ENCODE measurements around the gene ETV6.

ETV6 gene

DNA sequence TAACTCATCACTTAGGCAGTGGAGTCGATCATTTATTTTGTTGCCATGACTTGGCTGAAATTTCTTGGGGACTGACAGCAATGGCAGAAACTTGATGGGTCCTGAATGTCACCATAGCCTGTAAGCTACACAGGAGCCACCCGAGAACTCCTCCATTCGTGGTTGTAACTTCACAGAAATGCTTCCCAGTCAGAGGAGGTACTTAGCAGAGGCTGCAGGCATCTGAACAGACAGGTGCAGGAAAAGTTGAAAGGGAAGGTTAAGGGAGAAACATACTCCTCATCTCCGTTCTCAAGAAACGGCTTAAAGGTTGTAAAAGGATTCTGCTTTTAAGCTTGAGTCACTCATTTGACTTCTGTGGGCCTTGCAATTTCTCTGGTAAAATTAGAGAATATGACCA is 47.7 kb downstream of the ETV6 start:
- DNase-seq, result no peak

DNA sequence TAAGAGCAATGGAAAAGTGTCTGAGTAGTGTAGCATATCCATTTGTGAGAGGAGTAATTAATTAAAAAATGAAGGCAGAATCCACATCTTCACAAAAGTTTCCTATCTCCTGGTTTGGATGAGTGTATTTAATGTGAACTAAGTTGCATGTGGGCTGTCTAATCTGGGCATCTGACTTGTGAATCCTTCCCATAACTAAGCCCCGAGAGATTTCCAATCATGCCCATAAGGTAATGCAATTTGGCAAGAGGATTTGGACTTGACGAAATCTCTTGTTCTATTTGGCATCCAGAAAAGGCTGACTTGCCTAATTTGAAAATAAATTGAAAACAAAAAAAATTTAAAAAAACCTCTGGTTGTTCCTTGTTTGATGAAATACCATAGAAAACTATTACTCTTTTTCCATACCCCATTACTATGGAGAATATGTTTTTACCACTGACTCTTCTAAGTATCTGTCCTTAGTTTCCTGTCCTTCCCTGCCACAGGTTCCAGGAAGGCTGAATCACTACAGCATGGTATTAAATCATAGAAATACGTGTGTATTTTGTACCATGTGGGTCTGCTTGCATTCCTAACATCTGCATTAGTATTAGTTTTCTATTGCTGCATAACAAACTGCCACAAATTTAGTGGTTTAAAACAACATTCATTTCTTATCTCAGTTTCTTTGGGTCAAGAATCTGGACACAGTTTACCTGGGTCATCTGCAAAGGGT is 48.4 kb downstream of the ETV6 start:
- DNase-seq, result no peak

DNA sequence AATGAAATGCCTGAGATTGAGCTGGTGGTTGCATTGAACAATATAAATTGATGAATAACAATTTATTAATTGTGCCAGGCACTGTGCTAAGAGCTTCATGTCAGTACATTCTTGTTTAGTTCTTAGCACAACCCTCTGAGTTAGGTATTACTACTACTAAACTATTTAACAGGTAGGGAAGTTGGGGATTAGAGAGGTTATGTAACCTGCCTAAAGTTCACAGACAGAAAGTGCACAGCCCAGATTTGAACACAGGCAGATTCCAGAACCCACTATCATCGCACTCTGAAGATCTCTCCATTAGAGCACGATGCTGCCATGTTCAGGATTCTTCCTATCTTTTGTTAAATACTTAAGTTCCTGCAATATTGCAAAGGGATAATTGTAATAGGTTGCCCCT is 49.3 kb downstream of the ETV6 start:
- no peak for DNase-seq

DNA sequence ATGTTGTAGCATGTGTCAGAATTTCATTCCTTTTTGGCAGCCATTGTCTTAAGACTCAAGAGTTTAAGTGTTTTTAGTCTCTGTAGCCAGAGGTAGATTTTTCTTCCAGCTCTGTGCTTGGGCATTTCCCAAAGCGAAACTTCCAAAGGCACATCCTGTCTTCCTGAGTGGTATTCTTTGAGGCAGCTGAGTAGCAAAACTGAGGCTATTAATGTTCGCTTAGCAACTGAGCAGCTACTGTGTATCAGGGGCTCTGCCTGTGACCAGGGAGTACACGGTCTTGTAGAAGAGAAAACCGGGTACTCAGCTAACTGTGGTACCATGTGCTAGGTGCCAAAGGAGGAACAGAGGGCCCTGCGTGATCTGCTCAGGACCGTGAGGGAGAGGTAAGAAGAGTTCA is 52.0 kb downstream of the ETV6 start:
- no peak for DNase-seq

DNA sequence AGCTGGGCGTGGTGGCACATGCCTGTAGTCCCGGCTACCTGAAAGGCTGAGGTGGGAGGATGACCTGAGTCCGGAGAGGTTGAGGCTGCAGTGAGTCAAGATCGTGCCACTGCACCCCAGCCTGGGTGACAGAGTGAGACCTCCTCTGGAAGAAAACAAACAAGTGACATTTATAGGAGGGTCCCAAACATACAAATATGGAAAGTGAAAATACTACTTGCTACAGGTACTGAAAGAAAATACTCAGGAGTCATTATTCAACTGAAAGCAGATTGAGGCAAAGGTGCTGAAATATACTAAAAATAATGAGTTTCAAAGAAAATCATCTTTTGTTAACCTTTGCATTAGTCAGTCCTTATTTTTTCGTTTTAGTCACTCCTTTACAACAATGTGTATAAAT is 53.5 kb downstream of the ETV6 start:
- no peak for DNase-seq

DNA sequence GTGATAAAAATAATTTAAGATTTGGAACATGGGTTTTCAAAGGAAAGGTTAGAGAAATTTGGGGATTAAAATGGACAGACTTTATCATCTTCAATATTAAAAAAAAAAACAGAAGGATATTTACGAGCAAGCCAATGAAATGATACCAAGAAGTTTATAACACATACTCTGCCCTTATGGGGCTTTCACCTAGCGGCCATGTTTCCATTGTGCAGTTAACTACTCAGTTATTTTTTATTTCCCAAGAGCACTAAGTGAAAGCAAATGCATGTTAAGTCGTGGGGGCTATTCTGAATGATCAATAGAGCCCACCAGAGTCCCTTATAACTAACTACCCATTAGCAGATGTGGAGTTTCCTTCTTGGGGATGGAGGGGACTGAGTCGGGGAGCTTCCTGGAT is 53.9 kb downstream of the ETV6 start:
- DNase-seq, result no peak

DNA sequence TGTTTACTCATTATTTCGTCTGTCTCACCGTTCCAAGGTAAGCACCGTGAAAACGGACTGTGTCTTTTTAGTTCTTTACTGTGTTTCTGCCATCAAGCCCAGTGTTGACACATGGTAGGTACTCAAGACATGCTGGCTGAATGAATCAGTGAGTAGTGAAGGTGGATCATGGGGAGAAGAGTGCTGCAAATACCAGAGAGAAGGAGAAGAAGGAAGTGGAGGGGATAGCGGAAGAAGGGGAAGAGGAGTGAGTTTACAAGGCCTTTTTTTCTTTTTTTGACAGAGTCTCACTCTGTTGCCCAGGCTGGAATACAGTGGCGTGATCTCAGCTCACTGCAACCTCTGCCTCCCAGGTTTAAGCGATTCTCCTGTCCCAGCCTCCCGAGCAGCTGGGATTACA is 54.6 kb downstream of the ETV6 start:
- DNase-seq, result no peak

DNA sequence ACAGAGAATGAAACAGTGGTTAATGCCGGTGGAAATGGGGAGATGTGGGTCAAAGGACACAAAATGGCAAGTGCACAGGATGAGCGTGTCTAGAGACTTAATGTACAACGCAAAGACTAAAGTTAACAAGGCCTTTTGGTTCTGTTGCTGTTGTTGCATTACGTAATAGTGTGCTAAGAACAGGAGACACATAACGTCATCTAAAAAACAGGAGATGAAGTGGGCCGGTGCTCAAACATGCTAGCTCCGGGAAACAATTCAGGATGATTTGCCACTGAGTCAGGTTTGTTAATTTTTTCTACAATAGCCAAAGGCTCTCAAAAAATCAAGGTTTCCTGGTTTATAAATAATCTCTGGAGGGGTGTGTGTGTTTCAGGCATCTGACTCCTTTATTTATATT is 55.5 kb downstream of the ETV6 start:
- DNase-seq, result peak; percentile 40 to 62

DNA sequence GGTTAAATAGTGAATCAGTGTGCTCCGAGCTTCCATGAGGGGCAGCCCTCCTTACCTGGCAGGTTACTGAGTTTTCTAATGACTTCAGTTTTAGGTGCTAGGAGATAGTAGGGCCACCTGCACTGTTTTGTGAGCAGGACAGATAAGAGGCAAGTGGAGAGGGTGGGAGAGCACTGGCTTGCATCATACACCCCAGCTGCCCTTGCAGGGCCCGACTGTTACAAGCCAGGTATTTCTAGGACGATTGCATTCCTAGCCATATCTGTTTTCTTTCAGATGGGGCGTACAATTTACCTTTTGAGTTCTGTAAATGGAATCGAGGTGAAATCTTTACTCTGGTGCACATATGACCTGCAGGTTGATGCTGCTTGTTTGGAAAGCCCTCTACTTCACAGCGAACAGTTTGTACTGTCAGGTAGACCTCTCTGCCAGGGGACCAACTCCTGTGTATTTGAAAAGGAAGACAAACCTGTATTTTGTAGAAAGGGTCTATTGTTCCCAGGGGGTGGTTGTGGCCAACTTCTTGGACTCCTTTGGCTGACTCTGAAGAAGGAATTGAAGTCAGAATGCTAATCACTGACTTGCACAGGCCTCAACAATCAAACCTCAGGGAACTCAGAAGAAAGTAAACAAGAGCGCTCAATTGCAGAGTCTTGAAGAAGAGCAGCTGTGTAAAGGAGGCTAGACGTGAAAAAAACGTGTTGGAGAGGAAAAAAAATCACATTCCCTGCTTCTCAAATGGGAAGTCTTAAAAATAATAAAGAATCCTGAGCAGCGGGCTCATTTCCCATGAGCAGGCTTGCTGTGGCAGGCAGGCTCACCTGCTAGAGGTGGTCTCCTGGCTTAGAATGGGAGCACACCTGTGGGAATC is 57.3 kb downstream of the ETV6 start:
- DNase-seq, result no peak

DNA sequence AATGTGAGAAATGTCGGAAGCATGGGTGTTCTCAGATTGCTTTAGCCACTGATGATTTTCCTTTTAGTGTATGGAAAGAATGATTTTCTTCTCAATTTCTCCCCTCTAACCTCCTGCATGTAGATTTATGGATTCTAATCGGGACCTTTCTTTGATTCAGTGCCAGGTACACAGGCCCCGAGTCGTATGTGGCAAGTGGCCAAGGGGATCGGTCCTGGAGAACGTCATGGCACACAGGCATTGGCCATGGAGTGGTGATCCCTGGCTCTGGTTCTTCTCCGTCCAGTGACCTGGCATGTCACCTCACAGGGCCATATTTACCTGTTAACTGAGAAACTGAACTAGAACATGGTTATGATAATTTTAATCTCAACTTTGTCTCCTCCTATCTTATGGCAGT is 58.1 kb downstream of the ETV6 start:
- DNase-seq, result no peak

DNA sequence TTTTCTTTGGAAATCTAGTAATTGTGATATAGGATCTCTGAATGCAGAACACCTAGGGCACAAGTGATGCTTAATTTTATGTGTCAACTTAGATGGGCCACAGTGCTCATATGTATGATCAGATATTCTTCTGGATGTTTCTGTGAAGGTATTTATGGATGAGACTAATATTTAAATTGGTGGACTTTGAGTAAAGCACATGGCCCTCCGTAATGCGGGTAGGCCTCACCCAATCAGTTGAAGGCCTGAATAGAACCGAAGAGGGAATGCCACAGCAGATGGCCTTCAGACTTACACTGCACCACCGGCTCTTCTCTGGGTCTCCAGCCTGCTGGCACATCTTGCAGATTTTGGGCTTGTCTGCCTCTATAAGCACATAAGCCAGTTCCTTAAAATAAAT is 60.0 kb downstream of the ETV6 start:
- no peak for DNase-seq

DNA sequence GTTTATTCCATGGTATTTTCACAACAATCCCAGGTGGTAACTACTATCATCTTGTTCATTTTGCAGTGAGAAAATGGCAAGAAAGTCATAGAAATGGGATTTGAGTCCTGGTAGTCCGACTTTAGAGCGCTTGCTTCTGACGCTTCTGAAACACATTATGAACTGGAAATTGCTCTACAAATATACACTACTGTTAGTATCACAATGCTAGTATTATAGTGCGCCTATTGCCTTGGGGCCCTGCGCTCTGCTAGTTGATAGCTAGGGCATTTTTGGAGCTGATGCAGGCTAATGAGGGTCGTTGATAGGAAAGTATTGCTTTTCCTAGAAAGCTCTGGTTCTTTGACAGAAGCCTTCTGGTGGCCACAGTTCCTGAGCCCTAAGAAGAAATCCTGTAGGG is 61.0 kb downstream of the ETV6 start:
- no peak for DNase-seq

DNA sequence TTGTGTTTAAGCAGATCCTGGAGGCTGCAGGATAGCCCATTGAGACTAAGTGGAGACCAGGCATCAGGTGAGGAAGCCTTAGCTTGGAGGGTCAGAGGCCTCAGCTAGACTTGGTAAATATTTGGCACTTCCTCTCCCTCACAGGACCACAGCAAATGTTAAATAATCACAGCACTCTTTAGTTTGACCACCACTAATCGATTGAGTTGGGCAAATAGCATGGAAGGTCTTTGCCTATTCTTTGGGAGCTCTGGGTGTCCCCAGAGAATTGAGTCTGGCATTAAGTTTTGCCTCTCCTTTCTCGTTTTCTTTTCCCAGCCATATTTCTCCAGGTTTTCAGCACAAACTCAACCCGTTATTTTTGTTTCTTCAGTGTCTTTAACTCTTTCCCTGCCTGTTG is 61.4 kb downstream of the ETV6 start:
- no peak for DNase-seq

DNA sequence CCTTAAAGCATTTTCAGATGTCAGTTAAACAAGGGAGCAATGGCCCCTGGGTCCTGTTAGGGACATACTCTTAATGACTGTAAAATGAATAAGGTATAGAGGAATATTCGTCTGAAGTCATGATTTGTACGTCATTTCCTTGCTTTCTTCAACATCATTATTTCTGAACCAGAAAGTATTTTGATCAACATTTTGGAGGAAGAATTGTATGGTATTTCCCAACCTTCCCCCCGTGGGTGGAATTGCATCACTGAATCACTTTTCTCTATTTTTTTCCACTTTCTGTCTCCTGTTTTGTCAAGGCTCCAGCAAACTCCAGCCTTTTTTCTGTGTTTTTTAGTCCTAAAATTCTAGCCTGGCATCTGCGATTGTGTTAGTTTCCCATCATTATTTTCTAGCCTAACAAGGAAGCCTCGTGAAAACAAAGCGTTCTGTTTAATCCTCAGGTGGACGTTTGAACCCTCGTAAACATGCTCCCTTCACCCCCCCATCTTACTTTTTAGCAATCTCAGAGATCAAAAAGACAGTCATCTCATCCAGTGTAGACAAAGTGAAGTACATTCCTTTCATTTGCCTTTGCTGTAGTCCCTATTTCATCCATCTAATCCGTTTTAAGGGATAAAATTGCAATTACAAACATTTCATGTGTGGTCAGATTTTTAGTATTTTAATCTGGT is 62.3 kb downstream of the ETV6 start:
- peak; percentile 85 to 97 for DNase-seq

DNA sequence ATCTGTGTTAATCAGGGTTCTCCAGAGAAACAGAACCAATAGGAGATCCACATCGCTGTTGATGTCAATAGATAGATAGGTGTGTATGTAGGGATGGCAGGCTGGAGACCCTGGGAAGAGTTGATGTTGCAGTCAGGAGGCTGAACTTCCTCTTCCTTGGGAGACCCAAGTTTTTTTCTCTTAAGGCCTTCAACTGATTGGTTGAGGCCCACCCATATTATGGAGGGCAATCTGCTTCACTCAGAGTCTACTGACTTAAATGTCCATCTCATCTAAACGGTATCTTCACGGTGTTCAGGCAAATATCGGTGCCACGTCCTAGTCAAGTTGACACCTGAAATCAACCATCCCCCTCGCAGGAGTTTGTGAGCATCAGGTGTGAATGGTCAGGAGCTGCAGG is 63.0 kb downstream of the ETV6 start:
- no peak for DNase-seq

DNA sequence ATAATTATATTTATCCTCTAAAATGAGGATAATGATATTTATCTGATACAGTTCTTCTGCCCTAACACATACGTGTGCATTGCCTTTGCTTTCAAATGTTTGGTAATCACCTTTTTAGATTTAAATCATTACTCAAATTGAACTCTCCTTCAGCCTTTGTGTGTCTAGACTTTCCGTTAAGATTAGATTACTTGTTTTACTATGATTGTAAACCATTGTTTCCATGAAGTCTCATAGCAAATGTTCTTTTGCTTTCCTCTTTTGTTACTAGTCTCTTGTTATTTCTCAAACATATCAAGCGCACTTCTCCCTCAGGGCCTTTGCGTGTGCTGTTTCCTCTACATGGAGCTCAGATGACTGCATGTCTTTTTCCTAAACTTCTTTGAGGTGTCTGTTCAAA is 63.7 kb downstream of the ETV6 start:
- no peak for DNase-seq

DNA sequence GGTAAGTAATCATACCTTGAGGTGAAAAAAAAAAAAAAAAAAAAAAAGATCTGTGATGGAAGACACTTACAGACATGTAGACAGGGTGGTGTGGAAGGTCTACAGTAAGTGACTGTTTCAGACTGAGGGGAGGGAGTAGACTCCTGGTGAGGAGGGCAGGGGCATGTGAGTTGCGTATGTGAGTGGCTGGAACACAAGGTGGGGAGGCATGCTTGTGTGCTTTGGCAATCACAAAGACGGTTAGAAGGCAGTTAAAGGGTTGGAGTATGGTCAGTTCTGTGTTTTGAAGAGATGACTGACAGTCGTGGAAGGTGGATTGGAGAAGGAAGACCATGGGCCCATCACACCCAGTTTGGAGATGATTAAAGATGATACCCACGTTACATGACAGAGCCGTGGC is 65.2 kb downstream of the ETV6 start:
- DNase-seq, result no peak

DNA sequence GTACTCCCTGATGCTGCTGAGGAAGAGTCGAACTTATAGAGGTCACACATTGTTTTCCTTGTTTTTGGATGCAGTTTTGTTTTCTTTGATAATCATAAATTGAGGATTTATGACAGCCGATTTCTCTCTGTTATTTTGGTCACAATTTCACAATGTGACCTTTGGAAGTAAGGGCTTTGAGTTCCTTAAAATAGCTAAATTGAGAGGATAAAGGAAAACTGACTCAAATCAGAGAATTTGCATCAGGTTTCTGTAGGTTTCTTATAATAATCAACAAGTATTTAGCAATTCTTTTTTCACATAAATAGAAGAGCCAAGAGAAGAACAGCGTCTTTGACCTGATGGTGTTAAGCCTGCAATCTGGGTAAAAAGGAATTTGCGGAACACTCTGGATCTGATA is 66.1 kb downstream of the ETV6 start:
- no peak for DNase-seq

DNA sequence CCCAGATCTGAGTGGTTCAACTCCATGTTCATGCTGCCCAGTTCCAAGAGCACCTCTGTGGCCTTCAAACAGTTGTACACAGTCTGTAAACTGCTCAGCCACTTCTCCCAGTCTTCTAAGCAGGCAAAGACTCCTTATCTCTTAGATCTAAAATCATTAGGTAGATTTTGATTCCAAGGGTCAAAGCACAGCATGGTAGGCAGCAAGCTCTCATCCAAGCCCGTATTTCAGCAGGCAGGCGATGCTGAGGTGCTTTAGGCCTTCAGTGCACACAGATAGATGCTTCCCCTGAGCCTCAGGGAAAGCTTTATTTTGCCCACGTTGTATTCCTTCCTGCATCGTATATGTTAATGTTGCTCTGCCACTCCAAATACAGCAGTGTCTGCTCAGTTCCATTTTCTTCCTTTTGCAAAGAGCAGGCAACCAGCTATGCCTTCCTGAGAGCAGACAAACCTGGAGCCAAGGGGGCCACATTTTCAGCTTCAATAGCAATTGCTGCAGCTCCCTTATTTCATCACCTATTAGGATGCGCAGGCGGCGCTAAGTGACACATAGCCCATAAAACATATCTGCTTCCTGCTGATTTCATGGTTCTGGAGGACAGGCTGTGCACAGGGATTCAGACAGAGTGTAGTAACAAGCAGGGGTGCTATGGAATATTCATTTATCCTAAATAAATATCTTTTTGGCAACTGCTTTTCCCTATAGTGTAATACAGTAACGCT is 67.5 kb downstream of the ETV6 start:
- DNase-seq, result peak; percentile 59 to 80

DNA sequence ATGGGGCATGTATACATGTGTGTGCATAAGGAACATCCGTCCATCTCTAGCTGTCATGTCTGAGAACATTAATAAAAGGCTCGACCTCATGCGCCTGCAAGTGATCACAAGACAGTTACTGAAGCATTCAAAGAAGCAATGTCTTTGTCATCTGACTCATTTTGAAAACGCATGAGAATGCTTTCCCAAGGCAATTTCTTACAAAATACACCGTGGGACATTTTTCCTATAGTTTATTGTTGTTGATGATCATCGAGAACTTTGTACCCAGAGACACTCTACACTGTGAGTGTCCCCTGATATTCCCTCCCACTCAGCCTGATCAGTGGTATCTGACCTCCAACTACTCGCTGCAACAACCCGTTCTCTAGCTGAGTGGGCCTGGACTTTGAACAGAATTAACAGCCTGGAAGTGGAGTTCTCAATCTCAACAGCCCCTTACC is 68.1 kb downstream of the ETV6 start:
- peak; percentile 74 to 95 for DNase-seq

DNA sequence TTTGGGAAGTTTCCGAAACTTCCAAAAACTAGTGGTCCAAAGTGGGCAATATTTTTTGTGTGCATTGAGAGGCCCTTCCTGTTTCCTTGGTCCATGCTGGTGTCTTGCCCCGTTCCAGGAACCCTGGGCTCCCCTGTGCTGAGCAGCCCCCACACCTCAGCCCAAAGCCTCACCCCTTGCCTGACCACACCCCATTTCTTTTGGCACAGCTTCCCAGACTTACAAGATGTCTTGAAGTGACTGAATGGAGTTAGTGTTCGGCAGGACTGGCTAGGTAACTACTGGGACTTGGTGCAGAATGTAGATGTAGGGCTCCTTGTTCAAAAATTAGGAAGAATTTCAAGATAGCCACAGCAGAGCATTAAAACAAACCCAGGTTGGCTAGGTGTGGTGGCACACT is 68.6 kb downstream of the ETV6 start:
- DNase-seq, result no peak

DNA sequence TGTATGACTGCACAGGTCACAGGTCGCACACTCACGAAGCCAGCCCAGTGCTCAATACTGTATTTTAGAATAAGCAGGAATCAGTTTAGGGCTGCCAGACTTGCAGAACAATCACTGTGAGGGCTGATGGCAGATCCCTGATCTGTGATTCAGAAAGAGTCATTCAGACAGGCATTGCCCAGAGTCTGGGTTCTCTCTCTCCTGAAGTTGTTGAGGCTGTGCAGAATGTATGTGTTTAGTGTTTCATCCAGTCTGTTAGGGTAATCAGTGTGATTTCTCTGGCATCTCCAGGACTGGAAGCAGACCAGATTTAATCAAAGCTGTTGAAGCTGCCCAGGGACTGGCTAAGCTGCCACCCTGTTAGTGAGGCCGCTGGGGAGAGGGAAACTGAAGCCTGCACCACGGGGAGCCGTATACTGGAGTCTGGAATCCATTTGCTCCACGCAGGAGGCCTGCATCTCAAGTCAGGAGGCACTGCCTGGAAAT is 69.3 kb downstream of the ETV6 start:
- no peak for DNase-seq

DNA sequence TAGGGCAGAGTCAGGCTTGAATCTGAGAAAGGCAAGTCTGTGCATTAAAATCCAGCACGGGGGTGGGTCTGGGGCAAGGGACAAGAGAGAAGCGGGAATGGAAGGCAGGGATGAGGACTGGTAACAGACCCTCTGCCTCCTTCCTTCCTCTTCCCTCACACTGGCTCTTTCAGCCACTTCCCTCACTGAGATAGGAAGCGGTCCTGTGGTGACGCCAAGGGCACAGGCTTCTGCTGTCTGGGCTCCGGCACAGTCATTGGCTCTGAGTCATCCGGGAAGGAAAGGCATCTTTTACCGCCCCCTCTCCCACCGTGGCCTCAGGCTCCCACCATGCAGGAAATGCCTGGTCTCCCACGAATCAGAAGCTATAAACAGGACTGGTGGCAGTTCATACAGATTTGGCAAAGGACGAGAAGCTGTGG is 70.2 kb downstream of the ETV6 start:
- DNase-seq, result peak; percentile 81 to 94

All from inflammatory macrophage treated with lipopolysaccharide for 1 hour (primary cell).